ENCODE results near the gene OR3A1. TPM values are rescaled to one million over a fixed set of nuclear protein-coding genes. Genes with fewer than 3 reads are reported as not detected.
"Not testable (repeated sequence)": the region's sequence is repeated elsewhere in the genome, so short reads cannot be mapped to it uniquely, and the experiment has no call there.

Gene OR3A1
- total RNA-seq, 2 donors from 2014 or later, result not detected

GRCh38 chr17:3295632-3296031 is 2.5 kb downstream of the OR3A1 start:
- Histone ChIP-seq H3K9me3 (peaks cover 0 to 3% of the 10 kb centered on the region in 2 donors), H3K27me3 (no peaks in the 10 kb centered on the region), H3K36me3 (no peaks in the 10 kb centered on the region), H3K27ac (no peak overlapping the region), H3K4me3 (no peak overlapping the region), H3K4me1 (no peaks in the 10 kb centered on the region)
- TF ChIP-seq, protein P1, sequence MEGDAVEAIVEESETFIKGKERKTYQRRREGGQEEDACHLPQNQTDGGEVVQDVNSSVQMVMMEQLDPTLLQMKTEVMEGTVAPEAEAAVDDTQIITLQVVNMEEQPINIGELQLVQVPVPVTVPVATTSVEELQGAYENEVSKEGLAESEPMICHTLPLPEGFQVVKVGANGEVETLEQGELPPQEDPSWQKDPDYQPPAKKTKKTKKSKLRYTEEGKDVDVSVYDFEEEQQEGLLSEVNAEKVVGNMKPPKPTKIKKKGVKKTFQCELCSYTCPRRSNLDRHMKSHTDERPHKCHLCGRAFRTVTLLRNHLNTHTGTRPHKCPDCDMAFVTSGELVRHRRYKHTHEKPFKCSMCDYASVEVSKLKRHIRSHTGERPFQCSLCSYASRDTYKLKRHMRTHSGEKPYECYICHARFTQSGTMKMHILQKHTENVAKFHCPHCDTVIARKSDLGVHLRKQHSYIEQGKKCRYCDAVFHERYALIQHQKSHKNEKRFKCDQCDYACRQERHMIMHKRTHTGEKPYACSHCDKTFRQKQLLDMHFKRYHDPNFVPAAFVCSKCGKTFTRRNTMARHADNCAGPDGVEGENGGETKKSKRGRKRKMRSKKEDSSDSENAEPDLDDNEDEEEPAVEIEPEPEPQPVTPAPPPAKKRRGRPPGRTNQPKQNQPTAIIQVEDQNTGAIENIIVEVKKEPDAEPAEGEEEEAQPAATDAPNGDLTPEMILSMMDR (IDR thresholded peaks at IDR 0.05), result no peak
- DNase-seq (ENCODE audit: low spot score), result no peak

GRCh38 chr17:3293548-3293947 is 4.6 kb downstream of the OR3A1 start:
- H3K4me1 ChIP-seq; H3K36me3 ChIP-seq; H3K9me3 ChIP-seq; H3K27me3 ChIP-seq; H3K27ac ChIP-seq; H3K4me3 ChIP-seq; DNase-seq (ENCODE audit: low spot score): not testable (repeated sequence)

DNA sequence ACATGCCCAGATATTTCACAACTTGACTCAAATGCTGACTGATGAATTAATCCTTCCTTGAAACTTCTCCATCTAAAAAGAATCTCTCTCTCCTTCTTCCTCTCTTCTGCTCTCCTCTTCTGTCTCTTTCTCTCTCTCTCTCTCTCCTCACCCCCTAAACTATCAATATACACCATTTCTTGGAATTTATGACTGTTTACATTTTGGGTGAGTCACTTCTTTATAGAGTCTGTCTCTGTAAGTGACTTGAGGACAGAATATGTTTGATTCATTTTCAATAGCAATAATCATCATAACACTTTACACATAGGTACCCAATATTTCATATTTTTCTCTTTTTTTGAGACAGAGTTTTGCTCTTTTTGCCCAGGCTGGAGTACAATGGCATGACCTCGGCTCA is 15.3 kb downstream of the OR3A1 start:
- DNase-seq (ENCODE audit: low spot score), result no peak
- Histone ChIP-seq H3K36me3 (no peaks in the 10 kb centered on the region), H3K27me3 (no peaks in the 10 kb centered on the region), H3K9me3 (no peaks in the 10 kb centered on the region), H3K4me3 (no peak overlapping the region), H3K4me1 (no peaks in the 10 kb centered on the region), H3K27ac (no peak overlapping the region)
- TF ChIP-seq, protein P1 (IDR thresholded peaks at IDR 0.05), result no peak

GRCh38 chr17:3276126-3276525 is 22.0 kb downstream of the OR3A1 start:
- Histone ChIP-seq H3K4me3 (no peak overlapping the region), H3K27me3 (no peaks in the 10 kb centered on the region), H3K4me1 (no peaks in the 10 kb centered on the region), H3K9me3 (peaks cover 3 to 4% of the 10 kb centered on the region in 2 donors), H3K27ac (no peak overlapping the region), H3K36me3 (no peaks in the 10 kb centered on the region)
- DNase-seq (ENCODE audit: low spot score), result no peak
- TF ChIP-seq, protein P1 (IDR thresholded peaks at IDR 0.05), result no peak

GRCh38 chr17:3271072-3271848 is 26.9 kb downstream of the OR3A1 start:
- TF ChIP-seq, protein P1 (IDR thresholded peaks at IDR 0.05), result no peak
- no peak overlapping the region for H3K27ac ChIP-seq
- no peak for DNase-seq (ENCODE audit: low spot score)

GRCh38 chr17:3260600-3260999 is 37.6 kb downstream of the OR3A1 start:
- no peak for DNase-seq (ENCODE audit: low spot score)
- H3K27me3 ChIP-seq, result no peaks in the 10 kb centered on the region
- H3K9me3 ChIP-seq, result no peaks in the 10 kb centered on the region
- TF ChIP-seq, protein P1 (IDR thresholded peaks at IDR 0.05), result no peak
- no peak overlapping the region for H3K27ac ChIP-seq
- no peaks in the 10 kb centered on the region for H3K4me1 ChIP-seq
- no peaks in the 10 kb centered on the region for H3K36me3 ChIP-seq
- no peak overlapping the region for H3K4me3 ChIP-seq

More at GRCh38 chr17:3271072-3271848, 26.9 kb downstream of the OR3A1 start:
- Histone ChIP-seq H3K4me1 (no peaks in the 10 kb centered on the region), H3K27me3 (no peaks in the 10 kb centered on the region), H3K4me3 (no peak overlapping the region), H3K9me3 (peaks cover 3 to 9% of the 10 kb centered on the region in 2 donors), H3K36me3 (no peaks in the 10 kb centered on the region)
